K562 (cell line): ENCODE measurements around the gene C2CD5.
"Not testable (repeated sequence)": the region's sequence is repeated elsewhere in the genome, so short reads cannot be mapped to it uniquely, and the experiment has no call there.

Experiments used
- CEBPB ChIP-seq: fragments of 450-650 bp; IDR thresholded peaks from 2 replicates; pipeline ENCODE4 v1.6.1; 2016; ENCODE audit warnings: missing genetic modification characterization, missing compliant biosample characterization
- PRDM10 ChIP-seq: fragments of 450-650 bp; IDR thresholded peaks from 2 replicates; pipeline ENCODE4 v1.6.1; 2018; ENCODE audit not compliant: partially characterized antibody
- SLC30A9 ChIP-seq: fragments of 250-450 bp; sonication (Bioruptor Pico); IDR thresholded peaks from 2 replicates; pipeline ENCODE4 v1.8.0; 2022; ENCODE audit warnings: mild to moderate bottlenecking, moderate library complexity
- SNIP1 ChIP-seq: fragments of 450-650 bp; IDR thresholded peaks from 2 replicates; pipeline ENCODE4 v1.7.1; 2017; ENCODE audit warnings: low read depth, mild to moderate bottlenecking
- STAT5B ChIP-seq: fragments of 250-450 bp; sonication (Bioruptor Pico); IDR thresholded peaks from 2 replicates; pipeline ENCODE4 v1.8.0; 2021; ENCODE audit warnings: mild to moderate bottlenecking, inconsistent platforms
- TRIM24 ChIP-seq, 2 experiments: fragments of 450-650 bp; IDR thresholded peaks; 2 replicates each; pipeline ENCODE4 v1.6.1; 2016
- ZBTB8A ChIP-seq: fragments of 450-650 bp; IDR thresholded peaks from 2 replicates; pipeline ENCODE4 v1.6.1; 2018; ENCODE audit warnings: mild to moderate bottlenecking, moderate library complexity; ENCODE audit not compliant: partially characterized antibody
- ZNF551 ChIP-seq: fragments of 250-450 bp; sonication (Bioruptor Pico); IDR thresholded peaks from 2 replicates; pipeline ENCODE4 v1.5.0; 2021; ENCODE audit warnings: mild to moderate bottlenecking, moderate library complexity
- ZNF780A ChIP-seq: fragments of 250-450 bp; sonication (Bioruptor Pico); IDR thresholded peaks from 2 replicates; pipeline ENCODE4 v1.5.0; 2021; ENCODE audit warnings: mild to moderate bottlenecking

GRCh38 chr12:22487683-22488082, 56.7 kb downstream of the C2CD5 start:
- TF ChIP-seq SLC30A9 (CRISPR knock-in tag); ZBTB8A; ZNF551; ZNF780A (CRISPR knock-in tag); PRDM10; STAT5B (CRISPR knock-in tag); CEBPB; SNIP1; TRIM24 (IDR thresholded peaks at IDR 0.05): not testable (repeated sequence)
